Left kidney (tissue), 2 donors: Measurements from ENCODE around the gene CLSTN2. TPM values are rescaled to one million over a fixed set of nuclear protein-coding genes. Genes with fewer than 3 reads are reported as not detected.
A peak's percentile ranks its signal among the peaks of the same experiment; 100 is the strongest.

Source experiments
- DNase-seq: peaks from one replicate; pipeline ENCODE4 v3.0.0-alpha.2; 2013
- polyA plus RNA-seq: library from polyadenylated mRNA; unstranded; fragments of 120-200 nt; gene quantifications from one replicate; pipeline ENCODE4 v1.2.1, GENCODE V29; 2013; ENCODE audit not compliant: insufficient read length

The CLSTN2 gene
- polyA plus RNA-seq, 1 donor, result 2.0 TPM

DNA sequence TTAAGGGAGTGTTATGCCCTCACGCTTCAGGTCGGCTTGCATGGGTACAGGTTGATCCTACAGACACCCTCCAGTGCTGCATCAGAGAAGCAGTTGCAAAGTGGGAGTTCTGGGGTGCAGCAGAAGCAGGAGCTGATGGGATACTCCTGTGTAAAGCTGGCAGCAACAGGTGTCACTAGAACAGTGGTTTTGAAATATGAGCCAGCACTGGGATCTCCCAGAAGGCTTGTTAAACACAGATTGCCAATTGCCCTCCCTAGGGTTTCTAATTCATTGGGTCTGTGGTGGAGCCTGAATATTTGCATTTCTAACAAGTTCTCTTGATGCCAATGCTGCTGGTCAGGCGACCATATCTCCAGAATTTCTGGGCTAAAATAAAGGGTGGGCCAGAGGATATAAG is 350.4 kb downstream of the CLSTN2 start:
- no peak for DNase-seq

DNA sequence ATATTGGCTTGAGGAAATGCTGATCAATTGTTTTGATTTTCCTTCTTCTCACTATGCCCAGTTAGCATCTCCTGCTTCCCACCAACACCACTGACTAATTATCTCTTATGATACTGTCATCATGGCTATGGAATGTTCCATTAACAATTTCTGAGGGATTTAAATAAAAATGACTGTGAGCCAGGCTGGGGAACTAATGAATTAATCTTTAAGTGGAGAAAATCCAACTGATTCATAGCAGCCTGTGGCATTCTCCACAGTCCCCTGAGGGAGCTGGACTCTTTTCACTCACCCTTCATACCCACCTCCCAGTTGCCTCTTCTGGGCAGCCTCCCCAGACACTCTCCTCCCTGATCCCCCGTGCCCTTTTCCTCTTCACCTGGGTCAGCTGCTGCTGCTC is 353.6 kb downstream of the CLSTN2 start:
- no peak for DNase-seq

DNA sequence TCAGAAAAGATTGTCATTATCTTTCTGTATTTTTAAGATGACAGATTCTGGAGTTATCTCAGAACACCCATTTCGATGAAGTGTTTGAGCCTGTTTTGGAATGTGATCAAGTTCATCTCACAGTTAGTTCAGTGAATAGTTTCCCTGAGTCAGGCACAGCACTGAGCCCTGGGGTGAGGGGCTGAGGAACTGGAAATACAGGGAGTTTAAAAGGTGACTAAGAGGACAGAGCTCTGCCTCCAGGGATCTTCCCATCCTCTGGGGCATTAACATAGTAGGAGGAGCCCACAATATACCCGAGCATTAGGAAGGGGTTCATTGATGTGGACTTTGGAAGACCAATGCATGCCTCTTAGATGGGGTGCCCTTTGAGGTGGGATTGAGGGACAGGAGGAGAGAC is 355.1 kb downstream of the CLSTN2 start:
- DNase-seq, result no peak

DNA sequence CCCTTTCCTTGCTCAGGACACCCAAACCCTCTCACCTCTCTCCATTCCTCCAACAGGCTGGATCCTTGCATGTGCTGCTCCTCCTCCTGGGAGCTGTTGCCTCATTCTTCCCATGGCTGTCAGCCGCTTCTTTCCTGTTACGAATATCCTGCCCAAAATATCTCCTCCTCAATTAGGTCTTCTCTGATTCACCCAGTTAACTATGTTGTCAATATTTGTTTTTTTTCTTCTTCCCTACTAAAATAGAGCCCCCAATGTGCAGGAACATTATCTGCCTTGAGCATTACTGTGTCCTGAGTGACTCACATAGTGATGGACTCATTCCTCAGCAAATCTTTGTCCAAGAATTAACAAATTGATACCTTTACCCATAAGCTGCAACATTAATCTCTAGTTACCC is 357.2 kb downstream of the CLSTN2 start:
- DNase-seq, result no peak

DNA sequence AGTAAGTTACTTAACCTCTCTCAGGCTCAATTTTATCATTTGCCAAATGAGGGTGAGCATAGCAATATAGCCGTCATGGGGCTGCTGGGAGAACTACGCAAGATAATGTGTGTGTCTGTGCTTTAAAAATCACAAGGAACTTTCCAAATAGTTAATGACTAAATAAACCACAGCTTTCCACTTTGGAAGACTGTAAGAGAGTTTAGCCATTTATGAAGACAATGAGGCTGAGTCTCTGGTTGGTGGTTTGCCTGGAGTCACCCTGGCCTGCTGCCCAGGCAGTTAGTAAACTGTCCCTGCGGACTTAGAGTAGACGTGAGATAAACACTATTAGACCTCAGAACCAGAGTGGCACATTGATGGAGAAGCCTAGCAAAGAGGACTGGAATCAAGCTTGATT is 357.7 kb downstream of the CLSTN2 start:
- DNase-seq, result no peak

DNA sequence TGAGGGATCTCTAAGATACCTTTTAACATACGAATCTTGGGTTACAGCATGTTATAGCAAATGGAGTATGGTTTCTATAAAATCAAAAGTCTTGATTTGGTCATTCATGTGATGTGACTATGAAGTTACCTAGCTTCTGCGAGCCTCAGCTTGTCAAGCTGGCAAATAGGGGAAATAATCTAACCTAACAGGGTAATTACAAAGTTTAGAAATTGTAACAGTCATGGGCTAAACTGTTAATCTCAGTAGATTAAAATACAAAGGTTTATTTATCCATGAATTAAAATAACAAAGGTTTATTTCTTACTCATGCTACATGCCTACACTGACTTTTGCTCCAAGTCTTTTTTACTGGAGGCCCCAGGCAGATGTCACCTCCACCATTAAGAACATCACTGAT is 359.1 kb downstream of the CLSTN2 start:
- DNase-seq, result no peak

DNA sequence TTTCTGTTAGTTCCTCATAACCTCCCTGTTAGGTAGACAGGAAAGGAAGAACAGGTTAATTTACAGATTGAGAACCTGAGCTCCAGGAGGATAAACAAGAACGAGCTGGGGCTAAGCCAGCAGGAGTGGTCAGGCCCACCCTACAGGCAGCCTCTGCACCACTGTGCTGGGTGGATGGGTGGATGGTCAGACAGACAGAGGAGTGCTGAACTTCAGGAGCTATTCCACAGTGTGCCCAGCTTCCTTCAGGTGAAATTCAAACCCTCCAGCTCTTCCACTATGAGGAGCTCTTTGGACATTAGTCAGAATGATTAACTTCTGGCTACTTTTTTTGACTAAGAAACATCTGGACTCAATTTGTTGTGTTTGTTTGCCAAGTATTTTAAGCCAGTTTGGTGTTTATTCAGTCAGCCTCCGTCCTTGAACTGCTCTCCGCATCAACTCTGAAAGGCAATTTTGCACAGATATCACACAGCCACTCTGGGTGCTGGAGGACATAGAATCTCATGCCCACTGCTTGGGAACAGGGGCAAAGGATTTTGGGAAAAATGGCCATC is 361.9 kb downstream of the CLSTN2 start:
- DNase-seq, result peak; percentile 26

DNA sequence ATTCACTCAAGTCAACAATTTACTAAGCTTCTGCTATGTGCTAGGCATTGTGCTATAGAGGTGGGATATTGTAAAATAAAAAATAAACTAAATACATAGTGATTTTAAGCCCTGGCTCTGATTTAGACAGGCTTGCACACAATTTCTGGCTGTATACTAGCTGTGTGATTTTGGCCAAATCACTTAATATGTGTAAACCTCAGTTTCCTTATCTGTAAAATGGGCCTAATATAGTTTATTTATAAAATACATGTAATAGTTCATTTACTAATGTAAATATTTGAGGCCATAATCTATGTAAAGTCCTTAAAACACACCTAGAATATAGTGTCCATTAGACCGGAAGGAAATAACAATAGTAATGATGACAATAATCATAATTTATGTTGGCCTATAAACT is 363.1 kb downstream of the CLSTN2 start:
- DNase-seq, result no peak

DNA sequence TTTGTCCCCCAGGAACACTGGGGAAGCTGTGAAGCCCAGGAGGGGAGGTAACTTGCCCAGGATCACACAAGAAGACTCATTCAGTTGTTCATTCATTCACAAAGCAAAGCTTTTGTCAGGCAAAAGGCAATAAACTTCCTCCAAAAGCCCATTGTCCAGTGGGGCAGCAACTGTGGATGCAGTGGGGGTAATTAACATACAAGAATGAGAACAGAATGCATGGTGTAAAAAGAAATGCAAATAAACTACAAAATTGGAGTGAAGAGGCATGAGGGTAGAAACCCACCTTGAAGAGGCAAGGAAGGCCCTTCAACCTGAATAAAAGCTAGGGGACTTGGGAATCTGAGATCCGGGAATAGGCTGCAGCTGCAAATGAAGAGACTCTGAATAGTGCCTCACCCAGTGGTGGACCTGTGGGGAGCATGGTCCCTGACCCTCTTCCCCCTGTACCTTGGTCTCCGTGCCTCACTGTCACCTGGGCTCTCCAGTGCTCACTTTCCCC is 363.6 kb downstream of the CLSTN2 start:
- no peak for DNase-seq

DNA sequence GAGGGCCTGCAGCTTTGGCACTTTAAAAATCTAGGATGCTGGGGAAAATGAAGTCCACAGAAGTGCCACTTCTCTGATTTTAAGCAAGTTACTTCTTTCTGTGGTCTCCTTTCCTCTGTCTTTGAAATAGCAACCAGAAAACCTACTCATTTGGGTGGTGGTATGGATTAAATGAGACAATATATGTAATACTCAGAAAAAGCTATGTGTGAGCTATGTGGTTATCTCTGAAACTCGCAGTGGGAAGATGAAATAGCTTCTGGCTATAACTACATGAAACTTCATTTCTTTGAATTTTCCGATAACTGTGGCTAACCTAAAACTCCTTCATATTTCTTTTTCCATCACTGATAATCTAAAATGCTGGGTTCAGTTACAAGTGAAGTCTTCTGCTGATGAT is 368.9 kb downstream of the CLSTN2 start:
- DNase-seq, result no peak

DNA sequence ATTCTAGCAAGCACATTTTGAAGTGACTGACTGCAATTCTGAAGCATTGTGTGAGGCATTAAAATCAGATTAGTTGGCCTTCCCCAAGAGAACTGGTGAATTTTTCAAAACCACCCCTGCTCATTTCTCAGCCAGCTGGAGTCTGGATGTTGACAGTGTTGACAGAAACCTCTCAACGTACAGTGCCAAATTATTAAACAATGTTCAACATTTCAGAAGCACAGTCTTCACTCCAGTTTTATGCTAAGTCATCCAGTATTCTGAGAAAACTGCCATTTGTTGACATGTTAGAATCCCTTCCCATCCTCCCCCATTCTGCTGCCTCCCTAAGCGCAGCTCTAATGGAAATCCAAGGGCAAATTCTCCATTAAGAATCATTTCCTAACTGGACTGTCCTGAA is 373.6 kb downstream of the CLSTN2 start:
- no peak for DNase-seq

DNA sequence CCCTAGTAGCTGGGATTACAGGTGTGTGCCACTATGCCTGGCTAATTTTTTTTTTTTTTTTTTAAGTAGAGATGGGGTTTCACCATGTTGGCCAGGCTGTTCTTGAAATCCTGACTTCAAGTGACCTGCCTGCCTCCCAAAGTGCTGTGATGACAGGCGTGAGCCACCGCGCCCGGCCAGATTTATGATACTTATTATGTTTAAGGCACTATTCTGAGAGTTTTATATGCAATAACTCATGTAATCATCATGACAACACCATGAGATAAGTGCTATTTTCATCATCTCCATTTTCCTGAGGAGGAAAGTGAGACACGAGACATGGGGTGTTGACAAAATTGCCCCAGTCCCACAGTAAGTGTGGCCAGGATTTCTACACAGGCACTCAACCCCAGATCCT is 376.4 kb downstream of the CLSTN2 start:
- no peak for DNase-seq

DNA sequence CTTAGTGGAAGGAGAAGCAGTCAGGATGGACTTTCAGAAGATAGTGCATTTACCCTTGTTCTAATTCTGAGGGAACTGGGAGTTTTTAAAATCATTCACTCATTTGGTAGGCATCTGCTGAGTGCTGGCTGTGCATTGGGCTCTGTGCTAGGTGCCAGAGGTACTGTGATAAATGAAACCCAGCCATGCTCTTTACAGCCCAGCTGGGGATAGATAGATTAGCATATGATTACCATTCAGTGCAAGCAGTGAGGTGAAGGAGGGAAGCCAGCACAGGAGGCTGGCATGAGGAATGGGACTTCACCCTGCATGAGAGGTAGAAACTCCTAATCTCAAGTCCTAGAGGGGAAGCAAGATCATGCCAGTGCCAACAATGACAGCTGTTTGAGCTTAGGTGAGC is 381.0 kb downstream of the CLSTN2 start:
- no peak for DNase-seq

DNA sequence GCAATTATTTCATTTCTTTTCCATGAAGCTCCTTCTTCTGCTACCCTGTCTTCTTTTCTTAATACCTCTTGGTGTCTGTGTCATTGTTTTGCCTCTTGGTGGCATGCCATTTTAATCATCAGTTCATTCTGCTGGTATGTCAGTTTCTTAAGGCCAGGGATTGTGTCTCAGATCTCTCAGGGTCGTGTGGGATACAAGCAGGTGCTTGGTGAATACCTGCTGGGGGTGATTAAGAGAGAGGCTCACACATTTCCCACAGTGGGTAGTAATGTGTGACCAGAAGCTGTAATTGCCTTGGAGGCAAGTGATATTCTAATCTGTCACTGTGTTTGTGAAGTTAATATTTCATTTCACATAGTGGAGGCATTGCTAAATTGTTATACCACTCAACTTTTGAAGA is 381.5 kb downstream of the CLSTN2 start:
- DNase-seq, result no peak

DNA sequence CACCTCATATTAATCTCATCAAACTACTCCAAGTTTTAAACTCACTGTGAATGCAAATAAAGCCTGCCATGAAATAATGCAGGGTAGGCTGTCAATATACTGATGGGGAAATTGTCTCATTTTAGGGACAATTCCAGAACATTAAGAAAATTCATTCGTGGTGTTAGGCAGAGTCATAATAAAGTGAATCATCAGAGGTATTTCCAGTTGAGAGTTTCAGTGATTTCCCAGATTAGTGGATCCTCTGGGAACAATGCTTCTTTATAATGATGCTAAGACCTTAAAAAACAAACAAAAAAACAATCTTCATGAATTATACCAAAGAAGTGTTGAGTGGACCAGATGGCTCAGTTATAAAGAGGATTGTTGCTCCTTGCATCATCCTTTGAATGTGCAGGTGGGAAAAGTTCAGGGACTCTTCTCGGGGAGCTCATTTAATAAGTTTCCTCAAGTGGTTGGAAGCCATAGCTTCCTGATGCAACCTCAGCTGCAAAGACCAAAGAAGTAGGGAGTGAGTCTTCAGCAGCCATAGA is 381.9 kb downstream of the CLSTN2 start:
- DNase-seq, result no peak

DNA sequence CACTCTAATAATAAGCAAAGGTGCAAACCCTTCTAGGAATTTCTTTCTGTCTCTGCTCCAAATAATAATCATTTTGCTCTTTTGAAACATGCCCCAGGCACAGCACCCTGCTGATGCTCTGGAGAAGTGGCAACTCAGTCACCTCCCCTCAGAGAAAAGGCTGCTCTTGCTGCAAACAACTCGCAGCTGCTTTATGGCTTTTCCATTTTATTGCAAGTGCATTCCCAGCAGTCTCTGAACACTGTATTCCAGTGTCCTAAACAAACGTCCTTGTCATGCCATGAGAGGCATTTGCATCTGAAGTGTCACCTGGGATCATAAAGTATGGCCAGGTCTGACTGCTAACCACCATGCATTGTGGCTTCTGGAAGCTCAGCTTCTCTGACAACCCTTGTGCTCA is 384.8 kb downstream of the CLSTN2 start:
- no peak for DNase-seq

DNA sequence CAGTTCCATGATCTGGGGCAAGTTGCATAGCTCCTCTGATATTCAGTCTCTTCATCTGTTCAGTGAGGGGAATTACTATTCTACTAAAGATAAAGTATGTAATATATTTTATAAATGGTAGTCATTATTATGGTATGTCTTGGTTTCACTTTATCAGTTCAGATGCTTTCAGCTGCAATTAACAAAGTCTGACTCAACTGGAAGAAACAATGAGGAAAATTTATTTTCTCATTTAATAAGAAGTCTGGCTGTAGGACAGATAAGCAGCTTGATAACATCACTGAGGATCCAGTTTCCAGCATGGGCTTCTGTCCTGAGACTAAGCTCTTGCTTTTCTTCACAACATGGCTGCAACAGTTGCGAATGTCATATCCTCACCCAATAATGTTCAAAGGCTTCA is 388.6 kb downstream of the CLSTN2 start:
- no peak for DNase-seq

DNA sequence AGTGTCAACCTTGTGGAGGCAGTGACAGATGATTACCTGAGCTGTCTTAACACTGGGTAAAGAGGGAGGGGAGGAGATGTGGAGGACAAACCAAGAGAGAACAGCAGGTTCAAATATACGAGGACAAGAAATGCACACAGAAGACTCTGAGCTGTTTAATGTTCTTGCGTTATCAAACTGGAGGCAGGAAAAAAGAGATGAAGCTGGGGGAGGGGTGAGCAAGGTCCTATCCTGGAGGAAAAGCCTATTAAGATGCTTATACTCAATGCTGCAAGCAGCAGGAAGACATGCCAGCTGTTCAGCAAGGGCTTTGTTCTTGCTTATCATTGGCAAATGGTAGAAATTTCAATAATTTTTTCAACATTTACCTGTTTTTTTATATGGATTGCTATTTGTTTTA is 397.1 kb downstream of the CLSTN2 start:
- no peak for DNase-seq

DNA sequence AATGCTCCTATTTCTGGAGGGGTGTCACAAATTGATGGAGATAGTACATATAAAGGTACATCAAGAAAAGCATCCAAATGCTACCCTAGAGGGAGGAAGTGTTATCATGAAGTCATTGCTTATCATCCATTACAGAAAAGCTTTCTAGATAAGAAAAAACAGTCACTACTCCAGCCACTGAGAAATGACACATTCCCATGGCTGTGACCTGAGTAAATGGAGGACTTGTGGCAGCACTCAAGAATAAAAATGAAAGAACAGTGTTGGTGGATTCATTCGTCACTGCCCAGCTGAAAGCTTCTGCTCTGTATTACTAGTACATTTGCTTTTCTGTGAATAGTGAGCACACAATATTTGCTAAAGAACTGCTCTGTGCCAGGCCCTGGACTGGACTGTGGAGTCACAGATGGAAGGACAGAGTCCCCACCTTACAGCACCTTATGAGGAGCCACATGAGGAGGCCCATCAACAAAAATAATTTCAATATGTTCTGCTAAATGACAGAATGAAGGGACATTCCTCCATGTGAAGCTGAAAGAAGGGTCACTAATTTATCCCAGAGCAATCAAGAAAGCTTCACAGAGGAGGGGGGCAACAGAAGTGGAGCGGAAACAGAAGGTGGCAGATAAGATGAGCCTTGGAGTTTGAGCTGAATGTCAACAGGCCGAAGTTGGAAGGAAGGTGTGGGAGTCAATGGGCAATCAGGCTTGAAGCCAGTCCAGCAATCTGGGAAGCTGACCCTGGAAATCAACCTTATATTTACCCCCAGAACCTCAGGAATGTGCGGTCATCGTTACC is 399.3 kb downstream of the CLSTN2 start:
- DNase-seq, result no peak

DNA sequence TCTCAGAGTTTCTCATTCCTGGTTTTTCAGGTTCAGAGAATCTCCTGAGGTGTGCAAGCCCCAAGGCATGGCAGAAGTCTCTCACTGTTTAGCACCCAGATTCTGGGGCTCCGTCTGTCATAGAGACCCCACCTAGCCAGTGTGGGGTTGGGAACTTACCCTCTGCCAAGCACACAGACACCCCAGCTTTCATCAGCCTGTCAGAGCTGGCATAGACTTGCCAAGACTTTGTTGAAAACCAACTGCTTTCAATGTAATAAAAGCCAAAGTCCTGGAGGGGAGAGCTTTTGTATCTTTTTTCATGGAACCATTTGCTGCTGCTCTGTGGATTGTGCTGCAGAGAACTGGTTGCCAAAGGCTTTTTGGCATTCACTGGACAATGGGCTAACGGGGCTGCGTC is 401.5 kb downstream of the CLSTN2 start:
- DNase-seq, result no peak

DNA sequence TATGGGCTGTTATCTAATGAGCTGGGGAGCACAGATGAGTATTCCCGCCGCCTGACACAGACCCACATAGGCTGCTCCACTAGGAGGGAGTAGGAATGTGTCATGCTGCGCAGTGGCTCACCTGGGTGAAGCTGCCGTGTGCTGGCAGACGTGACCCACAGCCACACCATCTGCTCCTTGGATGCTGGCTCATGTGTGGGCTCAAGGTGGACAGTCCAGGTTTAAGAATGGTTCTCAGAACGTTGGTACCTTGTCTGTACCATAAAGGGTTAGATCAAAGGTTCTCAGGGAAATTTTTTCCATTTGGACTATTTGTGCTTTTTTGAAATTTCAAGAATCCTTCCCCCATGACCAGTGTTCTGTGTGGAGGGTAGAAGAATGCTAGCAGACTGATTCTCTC is 403.9 kb downstream of the CLSTN2 start:
- DNase-seq, result no peak

DNA sequence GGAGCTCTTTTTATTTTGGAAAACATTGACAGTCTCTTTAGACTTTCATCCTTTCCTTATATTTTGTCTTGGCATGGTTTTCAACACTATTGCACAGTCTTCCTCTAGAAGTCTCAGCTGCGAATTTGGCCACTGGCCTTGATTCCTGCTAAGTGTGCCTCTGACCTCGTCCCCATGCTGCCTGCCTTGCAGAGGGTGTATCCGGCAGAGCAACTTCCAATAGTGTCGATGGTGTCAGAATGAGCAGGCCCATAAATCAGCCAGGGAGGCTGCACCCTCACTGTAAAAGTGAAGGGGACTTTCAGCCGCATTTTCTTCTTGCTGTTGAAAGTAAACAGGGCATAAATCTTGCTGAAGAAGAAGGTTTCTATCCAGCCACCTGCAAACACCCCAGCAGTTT is 406.2 kb downstream of the CLSTN2 start:
- DNase-seq, result no peak

DNA sequence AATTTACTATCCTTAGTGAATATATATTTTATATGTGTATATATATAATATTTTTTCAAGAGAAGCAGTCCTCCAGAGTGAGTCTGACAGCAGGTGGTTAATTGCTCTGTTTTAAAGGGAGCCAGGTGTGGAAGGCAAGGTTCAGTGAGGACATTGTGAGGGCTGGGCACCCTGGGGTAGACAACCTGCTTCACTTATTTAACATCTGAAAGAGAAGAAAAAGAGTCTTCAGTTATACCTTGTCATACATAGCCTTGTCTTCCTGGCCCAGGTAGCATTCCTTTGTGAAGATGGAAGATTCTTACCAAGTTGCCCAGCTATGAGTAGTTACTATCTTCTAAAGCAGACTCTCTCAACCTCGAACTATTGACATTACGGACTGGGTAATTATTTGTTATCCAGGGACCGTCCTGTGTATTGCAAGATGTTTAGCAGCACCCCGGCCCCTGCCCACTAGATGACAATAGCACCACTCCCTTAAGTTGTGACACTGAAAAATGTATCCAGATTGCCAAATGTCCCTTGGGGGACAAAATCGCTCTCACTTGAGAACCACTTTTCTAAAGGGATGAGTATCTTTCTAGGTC is 406.9 kb downstream of the CLSTN2 start:
- no peak for DNase-seq

DNA sequence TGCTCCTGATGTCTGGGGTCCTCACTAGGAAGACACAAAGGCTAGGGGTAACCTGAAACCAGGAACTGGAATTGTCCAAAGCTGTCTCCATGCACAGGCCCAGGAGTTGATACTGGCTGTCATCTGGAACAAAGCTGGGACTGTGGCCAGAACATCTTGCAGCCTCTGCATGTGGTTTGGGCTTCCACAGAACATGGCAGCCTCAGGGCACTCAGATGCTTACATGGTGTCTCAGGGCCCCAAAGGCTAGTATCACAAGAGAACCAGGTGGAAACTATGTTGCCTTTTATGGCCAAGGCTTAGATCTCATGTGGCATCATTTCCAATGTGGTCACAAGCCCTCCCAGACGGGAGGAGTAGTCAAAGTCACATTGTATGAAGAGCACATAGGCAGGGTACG is 407.7 kb downstream of the CLSTN2 start:
- DNase-seq, result no peak
